C1 segment of cervical spinal cord (tissue), 14 donors: ENCODE results near the gene USP17L29.
"Not testable (repeated sequence)": the region's sequence is repeated elsewhere in the genome, so short reads cannot be mapped to it uniquely, and the experiment has no call there.

Experiments
- DNase-seq, 14 donors: peaks; one replicate each; lab custom pipeline; 2025; lab: John Stamatoyannopoulos, UW

USP17L29 gene, protein sequence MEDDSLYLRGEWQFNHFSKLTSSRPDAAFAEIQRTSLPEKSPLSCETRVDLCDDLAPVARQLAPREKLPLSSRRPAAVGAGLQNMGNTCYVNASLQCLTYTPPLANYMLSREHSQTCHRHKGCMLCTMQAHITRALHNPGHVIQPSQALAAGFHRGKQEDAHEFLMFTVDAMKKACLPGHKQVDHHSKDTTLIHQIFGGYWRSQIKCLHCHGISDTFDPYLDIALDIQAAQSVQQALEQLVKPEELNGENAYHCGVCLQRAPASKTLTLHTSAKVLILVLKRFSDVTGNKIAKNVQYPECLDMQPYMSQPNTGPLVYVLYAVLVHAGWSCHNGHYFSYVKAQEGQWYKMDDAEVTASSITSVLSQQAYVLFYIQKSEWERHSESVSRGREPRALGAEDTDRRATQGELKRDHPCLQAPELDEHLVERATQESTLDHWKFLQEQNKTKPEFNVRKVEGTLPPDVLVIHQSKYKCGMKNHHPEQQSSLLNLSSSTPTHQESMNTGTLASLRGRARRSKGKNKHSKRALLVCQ

GRCh38 chr4:9353338-9353737, at the start of gene USP17L29:
Gene USP17L29, plus strand, starts transcription at chr4:9353638. Its CDS starts 0 bp downstream, at chr4:9353638.
- not testable (repeated sequence) for DNase-seq

DNA sequence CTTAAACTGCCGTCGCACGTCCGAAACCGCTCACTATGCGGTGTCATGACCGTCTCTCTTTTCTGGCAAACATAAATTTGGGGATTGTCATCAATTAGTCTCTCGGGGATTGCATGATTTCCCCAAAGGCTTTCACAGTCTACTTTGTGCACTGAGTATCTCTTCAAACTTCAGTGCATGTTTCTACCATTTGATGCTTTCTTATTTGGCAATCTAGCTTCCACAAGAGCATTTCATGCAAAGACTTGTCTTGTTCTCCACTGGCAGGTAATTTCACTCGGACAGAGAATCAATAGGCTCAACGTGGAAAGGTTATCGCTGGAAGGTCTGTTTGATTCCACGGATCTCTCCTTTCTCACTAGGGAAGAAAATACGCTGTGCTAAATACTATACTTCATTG, 29.2 kb upstream of the USP17L29 start:
- DNase-seq = not testable (repeated sequence)

GRCh38 chr4:9324865-9325264, 28.6 kb upstream of the USP17L29 start, which contains the start of gene USP17L24:
Gene USP17L24, plus strand, starts transcription at chr4:9325165. Its CDS starts 0 bp downstream, at chr4:9325165.
- not testable (repeated sequence) for DNase-seq

GRCh38 chr4:9329611-9330010, 23.8 kb upstream of the USP17L29 start, which contains the start of gene USP17L25:
Gene USP17L25, plus strand, starts transcription at chr4:9329911. Its CDS starts 0 bp downstream, at chr4:9329911.
- DNase-seq = not testable (repeated sequence)

- not testable (repeated sequence) for DNase-seq
These were observed 19.1 kb upstream of the USP17L29 start, which contains the start of gene USP17L26 for GRCh38 chr4:9334358-9334757. Gene USP17L26, plus strand, starts transcription at chr4:9334658. Its CDS starts 0 bp downstream, at chr4:9334658.

DNA sequence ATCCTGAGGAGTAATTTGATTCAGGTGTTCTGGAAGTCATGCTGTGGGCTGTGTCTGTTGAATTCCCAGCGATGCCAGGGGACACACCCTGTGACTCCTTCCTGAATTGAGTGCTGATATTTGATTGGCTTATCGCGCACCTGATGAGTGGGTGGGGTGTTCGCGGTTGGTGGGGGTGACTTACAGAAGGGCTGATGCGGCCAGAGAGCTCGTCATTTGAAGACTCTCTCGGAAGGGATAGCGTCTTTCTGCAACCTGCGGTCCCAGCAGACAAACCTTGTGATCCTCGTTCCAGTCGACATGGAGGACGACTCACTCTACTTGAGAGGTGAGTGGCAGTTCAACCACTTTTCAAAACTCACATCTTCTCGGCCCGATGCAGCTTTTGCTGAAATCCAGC, 14.3 kb upstream of the USP17L29 start, which contains the start of gene USP17L5:
USP17L5 (plus strand) TSS at position 301 of the 400 bp plus-strand sequence; CDS start at position 301, 0 bp downstream.
- DNase-seq = not testable (repeated sequence)

- not testable (repeated sequence) for DNase-seq
These were observed 9.6 kb upstream of the USP17L29 start, which contains the start of gene USP17L27 for GRCh38 chr4:9343848-9344247. Gene USP17L27, plus strand, starts transcription at chr4:9344148. Its CDS starts 0 bp downstream, at chr4:9344148.

- not testable (repeated sequence) for DNase-seq
These were observed 4.8 kb upstream of the USP17L29 start, which contains the start of gene USP17L28 for GRCh38 chr4:9348593-9348992. Gene USP17L28, plus strand, starts transcription at chr4:9348893. Its CDS starts 0 bp downstream, at chr4:9348893.

- DNase-seq = not testable (repeated sequence)
These were observed 2.6 kb upstream of the USP17L29 start for GRCh38 chr4:9350866-9351265.

DNA sequence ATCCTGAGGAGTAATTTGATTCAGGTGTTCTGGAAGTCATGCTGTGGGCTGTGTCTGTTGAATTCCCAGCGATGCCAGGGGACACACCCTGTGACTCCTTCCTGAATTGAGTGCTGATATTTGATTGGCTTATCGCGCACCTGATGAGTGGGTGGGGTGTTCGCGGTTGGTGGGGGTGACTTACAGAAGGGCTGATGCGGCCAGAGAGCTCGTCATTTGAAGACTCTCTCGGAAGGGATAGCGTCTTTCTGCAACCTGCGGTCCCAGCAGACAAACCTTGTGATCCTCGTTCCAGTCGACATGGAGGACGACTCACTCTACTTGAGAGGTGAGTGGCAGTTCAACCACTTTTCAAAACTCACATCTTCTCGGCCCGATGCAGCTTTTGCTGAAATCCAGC, 9.4 kb downstream of the USP17L29 start, which contains the start of gene USP17L30:
USP17L30 (plus strand) TSS at position 301 of the 400 bp plus-strand sequence; CDS start at position 301, 0 bp downstream.
- DNase-seq = not testable (repeated sequence)

GRCh38 chr4:9379881-9380280, 26.4 kb downstream of the USP17L29 start:
- DNase-seq = not testable (repeated sequence)

DNA sequence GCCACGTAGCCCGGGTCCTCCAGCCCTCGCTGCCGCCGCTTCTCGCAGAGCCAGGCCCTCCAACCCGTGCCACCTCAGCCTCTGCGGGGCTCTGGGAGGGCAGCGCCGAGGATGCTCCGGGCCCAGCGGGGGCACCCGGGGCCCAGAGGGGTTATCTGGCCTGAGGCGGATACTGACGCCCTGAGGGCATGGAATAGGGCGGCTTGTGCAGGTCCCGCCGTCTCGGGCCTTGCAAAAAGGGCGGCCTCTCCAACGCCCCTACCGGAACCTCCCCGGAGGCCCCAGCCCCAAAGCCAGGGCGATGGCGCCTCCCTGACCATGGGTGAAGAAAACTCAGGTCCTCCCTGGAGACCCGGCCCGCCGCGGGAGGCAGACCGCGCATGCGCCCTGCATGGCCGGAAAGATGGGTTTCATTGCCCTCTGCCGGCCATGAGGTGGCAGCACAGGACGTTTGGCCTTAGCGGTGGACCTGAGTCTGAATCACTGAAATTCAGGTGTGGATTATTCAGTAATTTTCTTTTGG, 27.6 kb downstream of the USP17L29 start:
- peak in 4 of 14 donors; percentile 1 to 21 (median 8) for DNase-seq

DNA sequence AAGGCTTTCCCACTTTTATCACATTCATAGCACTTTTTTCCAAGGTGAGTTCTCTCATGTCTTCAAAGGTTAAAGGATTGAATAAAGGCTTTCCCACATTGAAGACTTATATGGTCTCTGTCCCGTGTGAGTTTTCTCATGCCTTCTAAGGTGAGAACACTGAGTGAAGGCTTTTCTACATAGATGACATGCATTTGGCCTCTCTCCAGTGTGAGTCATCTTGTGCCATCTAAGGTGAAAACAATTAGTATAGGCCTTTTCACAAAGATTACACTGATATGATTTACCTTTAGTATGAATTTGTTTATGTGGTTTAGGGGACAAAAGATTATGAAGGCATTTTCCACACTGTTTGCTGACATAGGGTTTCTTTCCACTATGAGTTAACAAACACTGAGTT, 30.7 kb downstream of the USP17L29 start:
- DNase-seq = no peak

GRCh38 chr4:9389001-9389400, 35.6 kb downstream of the USP17L29 start:
- not testable (repeated sequence) for DNase-seq
